SK-N-SH (cell line): ENCODE results near the gene FAM163A. TPM values are rescaled to one million over a fixed set of nuclear protein-coding genes. Genes with fewer than 3 reads are reported as not detected.

Experiments used
- CTCF ChIA-PET: fragments of 300-600, 350-600 bp; formaldehyde crosslinking; extraction: SDS; loops from one replicate; lab custom pipeline; 2021; lab: Yijun Ruan, JAX
- POLR2A ChIA-PET: fragments of 350-600 bp; sonication (Branson Sonifier 250); formaldehyde crosslinking; extraction: SDS; loops from one replicate; lab custom pipeline; 2020; ENCODE audit warnings: antibody characterized with exemption, inconsistent platforms; lab: Yijun Ruan, JAX
- DNase-seq: peaks from one replicate; pipeline ENCODE4 v3.0.0; 2012
- H2AFZ ChIP-seq: fragments of 200-600 bp; sonication (generic); 2 replicates; pipeline ENCODE4 v1.8.1; 2016; ENCODE audit warnings: antibody characterized with exemption, mild to moderate bottlenecking, low read depth
- H3F3A ChIP-seq: fragments of 200-600 bp; sonication (generic); replicated peaks from 2 replicates; pipeline ENCODE3; 2016; ENCODE audit warnings: antibody characterized with exemption, mild to moderate bottlenecking; ENCODE audit not compliant: insufficient read depth
- H3K27ac ChIP-seq, 2 experiments: fragments of 200-500 bp in 1 of 2; fragments of 200-600 bp in 1 of 2; sonication (Bioruptor generic) in 1 of 2; sonication (generic), shearing (Covaris generic) in 1 of 2; 2 replicates each; pipeline versions ENCODE4 v1.5.1 to v1.6.1; 2014 to 2016; ENCODE audit warnings: low read depth in 2 of 2, inconsistent platforms in 1 of 2, low read length in 1 of 2, mild to moderate bottlenecking in 1 of 2, mixed read lengths in 1 of 2
- H3K27me3 ChIP-seq: fragments of 200-600 bp; sonication (generic), shearing (Covaris generic); 2 replicates; pipeline ENCODE4 v1.6.1; 2016; ENCODE audit warnings: mixed run types; ENCODE audit not compliant: insufficient read depth
- H3K36me3 ChIP-seq, 2 experiments: fragments of 200-500 bp in 1 of 2; fragments of 200-600 bp in 1 of 2; sonication (Bioruptor generic) in 1 of 2; sonication (generic) in 1 of 2; replicated peaks in 1 of 2; 2 replicates each; pipeline versions ENCODE3 to v1.5.1; 2014 to 2016; ENCODE audit warnings: low read length in 1 of 2, mild to moderate bottlenecking in 1 of 2; ENCODE audit not compliant: insufficient read depth in 2 of 2, control insufficient read depth in 1 of 2
- H3K4me1 ChIP-seq, 2 experiments: fragments of 200-500 bp in 1 of 2; fragments of 200-600 bp in 1 of 2; sonication (Bioruptor generic) in 1 of 2; sonication (generic), shearing (Covaris generic) in 1 of 2; 2 replicates each; pipeline versions ENCODE4 v1.5.1 to v1.6.1; 2014 to 2016; ENCODE audit warnings: low read depth in 1 of 2, low read length in 1 of 2, mixed run types in 1 of 2; ENCODE audit not compliant: insufficient read depth in 2 of 2, control insufficient read depth in 1 of 2
- H3K4me2 ChIP-seq: fragments of 200-600 bp; sonication (generic), shearing (Covaris generic); 2 replicates; pipeline ENCODE4 v1.6.1; 2017; ENCODE audit warnings: mixed run types
- H3K4me3 ChIP-seq, 2 experiments: fragments of 200-500 bp in 1 of 2; fragments of 200-600 bp in 1 of 2; sonication (Bioruptor generic) in 1 of 2; sonication (generic), shearing (Covaris generic) in 1 of 2; 2 replicates each; pipeline versions ENCODE4 v1.5.1 to v1.8.1; 2014 to 2016; ENCODE audit warnings: low read depth in 2 of 2, inconsistent platforms in 1 of 2, low read length in 1 of 2, mild to moderate bottlenecking in 1 of 2, mixed read lengths in 1 of 2, moderate library complexity in 1 of 2
- H3K79me2 ChIP-seq: fragments of 200-600 bp; sonication (generic); 2 replicates; pipeline ENCODE4 v1.8.1; 2017; ENCODE audit warnings: mild to moderate bottlenecking; ENCODE audit not compliant: insufficient read depth
- H3K9ac ChIP-seq: fragments of 200-600 bp; sonication (generic); 2 replicates; pipeline ENCODE4 v1.6.1; 2017; ENCODE audit warnings: mixed run types
- H3K9me2 ChIP-seq: fragments of 200-600 bp; sonication (generic); 2 replicates; pipeline ENCODE4 v1.6.1; 2017; ENCODE audit warnings: mixed run types
- H3K9me3 ChIP-seq: fragments of 200-600 bp; sonication (generic); 2 replicates; pipeline ENCODE4 v1.6.1; 2017; ENCODE audit warnings: mixed run types, mild to moderate bottlenecking, moderate library complexity
- H4K20me1 ChIP-seq: fragments of 200-600 bp; sonication (generic); 2 replicates; pipeline ENCODE4 v1.6.1; 2017; ENCODE audit warnings: mild to moderate bottlenecking, mixed run types; ENCODE audit not compliant: insufficient read depth
- ELF1 ChIP-seq: IDR thresholded peaks from 2 replicates; pipeline ENCODE4 v1.4.0; 2012
- EZH2phosphoT487 ChIP-seq: fragments of 200-600 bp; sonication (generic); IDR thresholded peaks from 2 replicates; pipeline ENCODE4 v1.6.1; 2017; ENCODE audit warnings: low read depth, mixed run types, mild to moderate bottlenecking, antibody characterized with exemption, moderate library complexity, borderline replicate concordance
- GATA2 ChIP-seq: sonication (generic); formaldehyde crosslinking; IDR thresholded peaks from 2 replicates; pipeline ENCODE4 v1.5.0; 2020; ENCODE audit warnings: mild to moderate bottlenecking, missing genetic modification reagents
- JUND ChIP-seq: IDR thresholded peaks from 2 replicates; pipeline ENCODE4 v1.4.0; 2012
- NFIC ChIP-seq: IDR thresholded peaks from 2 replicates; pipeline ENCODE4 v1.4.0; 2012; ENCODE audit warnings: borderline replicate concordance
- NRF1 ChIP-seq: IDR thresholded peaks from 2 replicates; pipeline ENCODE4 v1.6.1; 2012; ENCODE audit warnings: low read depth, mild to moderate bottlenecking, low read length
- POLR2AphosphoS5 ChIP-seq: IDR thresholded peaks from 2 replicates; pipeline ENCODE4 v1.6.1; 2012; ENCODE audit warnings: low read depth, low read length
- RAD21 ChIP-seq: IDR thresholded peaks from 2 replicates; pipeline ENCODE4 v1.6.1; 2012; ENCODE audit warnings: mild to moderate bottlenecking, low read length
- RCOR1 ChIP-seq: fragments of 150-350 bp; IDR thresholded peaks from 2 replicates; pipeline ENCODE4 v1.6.1; 2017; ENCODE audit warnings: antibody characterized with exemption, low read length
- REST ChIP-seq: IDR thresholded peaks from 2 replicates; pipeline ENCODE4 v1.6.1; 2012; ENCODE audit warnings: mild to moderate bottlenecking, low read depth, low read length, moderate library complexity
- RXRA ChIP-seq: IDR thresholded peaks from 2 replicates; pipeline ENCODE4 v1.4.0; 2012; ENCODE audit warnings: low read depth, mild to moderate bottlenecking, borderline replicate concordance
- SIN3A ChIP-seq: IDR thresholded peaks from 2 replicates; pipeline ENCODE4 v1.6.1; 2012; ENCODE audit warnings: low read depth, mild to moderate bottlenecking, low read length, moderate library complexity, borderline replicate concordance
- WGBS: methylation state at CpG from one replicate; pipeline ENCODE4 v1.1.6; 2017; ENCODE audit warnings: low lambda C conversion rate; 5-methylcytosine and 5-hydroxymethylcytosine counted together
- polyA plus RNA-seq, 3 experiments: library from polyadenylated mRNA; depleted of rRNA; stranded (reverse); fragments of >200 nt; gene quantifications; 2 replicates each; pipeline ENCODE4 v1.2.3, GENCODE V29; 2012

The FAM163A gene
- polyA plus RNA-seq, 1 of the 3 experiments (the other 2 are of a cell fraction), result 0.43 TPM

- TF ChIP-seq RXRA (no peak), REST (no peak)
Measured at GRCh38 chr1:179828554-179829110, 85.5 kb downstream of the FAM163A start (continued).

- no peak overlapping the region for H3K9ac ChIP-seq
Measured at GRCh38 chr1:179831225-179831624, 88.1 kb downstream of the FAM163A start.

More at GRCh38 chr1:179831225-179831624, 88.1 kb downstream of the FAM163A start:
- no peaks in the 10 kb centered on the region; a peak in 1 of 4 replicates for H3K4me1 ChIP-seq
- H3K4me3 ChIP-seq, result no peak overlapping the region
- no peaks in the 10 kb centered on the region; the same call in 1 of the 2 replicates for H3K27me3 ChIP-seq
- H3K27ac ChIP-seq, result no peak overlapping the region
- CTCF ChIA-PET, result interaction anchor here (1.0 to 9.9 kb wide), 4 partner anchors 13 to 125 kb away, joined by 4 to 72 read pairs (median 11); no protein-coding TSS in a partner anchor
- no peaks in the 10 kb centered on the region for H3K9me3 ChIP-seq
- no peak for TF ChIP-seq ELF1
- TF ChIP-seq POLR2AphosphoS5, result no peak
- no peak for TF ChIP-seq JUND
- no peak for TF ChIP-seq RCOR1
- TF ChIP-seq NFIC, result no peak
- no peak for TF ChIP-seq REST
- TF ChIP-seq GATA2 (CRISPR knock-in tag), result no peak
- TF ChIP-seq RAD21, result no peak
- no peak for TF ChIP-seq SIN3A
- no peak for TF ChIP-seq NRF1
- TF ChIP-seq EZH2phosphoT487, result no peak
- no peaks in the 10 kb centered on the region for H3K9me2 ChIP-seq
- DNase-seq, result no peak
- no peak overlapping the region for H3K4me2 ChIP-seq
- H3K36me3 ChIP-seq, result peaks cover 0 to 4% of the 10 kb centered on the region in 2 experiments
- H3K79me2 ChIP-seq, result no peaks in the 10 kb centered on the region
- POLR2A ChIA-PET, result no interaction called here
- H2AFZ ChIP-seq, result no peak overlapping the region
- H3F3A ChIP-seq, result peaks cover 8% of the 10 kb centered on the region
- WGBS, result 45% methylated on average over 3 of the region's 3 CpGs
- no peaks in the 10 kb centered on the region for H4K20me1 ChIP-seq
